ENCODE results near the gene C6orf52.
A peak's percentile ranks its signal among the peaks of the same experiment; 100 is the strongest.

The C6orf52 gene

DNA sequence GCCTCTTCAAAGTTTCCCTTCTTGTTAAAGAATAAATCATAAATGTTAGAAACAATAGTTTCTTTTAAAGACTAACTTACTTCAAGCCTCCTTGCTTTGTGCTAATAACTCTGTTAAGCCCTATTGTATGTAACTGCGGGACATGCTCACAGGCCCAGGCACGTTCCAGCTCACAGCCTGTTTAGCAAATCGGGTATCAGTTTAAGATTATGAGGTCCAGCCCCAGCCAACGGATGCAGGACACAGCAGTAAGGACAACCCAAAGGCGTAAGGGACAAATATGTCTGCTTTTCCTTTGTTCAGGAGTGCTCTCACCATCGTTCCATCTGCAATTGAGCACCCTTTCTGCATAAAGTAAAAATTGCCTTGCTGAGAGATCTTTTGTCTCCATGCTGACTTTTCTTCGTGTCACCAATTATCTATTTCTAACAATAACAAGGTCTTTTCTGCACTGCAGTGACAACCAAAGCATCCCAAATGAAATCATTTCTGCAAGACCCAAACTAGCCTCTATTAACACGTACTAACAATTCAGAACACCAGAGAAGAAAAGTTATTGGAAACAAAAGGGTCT, 1.4 kb downstream of the C6orf52 start:
- Histone ChIP-seq H3K4me3 (ENCODE audit: low read depth in 1 of 2, low read length in 1 of 2) (peak overlapping the region in 1 of 2 experiments; percentile 86), H3K4me1 (ENCODE audit: control insufficient read depth in 1 of 2, insufficient read depth in 1 of 2, low read depth in 1 of 2, low read length in 1 of 2) (peaks cover 31 to 33% of the 10 kb centered on the region in 2 experiments), H3K9me3 (no peaks in the 10 kb centered on the region), H3K27me3 (no peaks in the 10 kb centered on the region), H3K36me3 (no peaks in the 10 kb centered on the region), H3K27ac (no peak overlapping the region)
- TF ChIP-seq, protein P1, sequence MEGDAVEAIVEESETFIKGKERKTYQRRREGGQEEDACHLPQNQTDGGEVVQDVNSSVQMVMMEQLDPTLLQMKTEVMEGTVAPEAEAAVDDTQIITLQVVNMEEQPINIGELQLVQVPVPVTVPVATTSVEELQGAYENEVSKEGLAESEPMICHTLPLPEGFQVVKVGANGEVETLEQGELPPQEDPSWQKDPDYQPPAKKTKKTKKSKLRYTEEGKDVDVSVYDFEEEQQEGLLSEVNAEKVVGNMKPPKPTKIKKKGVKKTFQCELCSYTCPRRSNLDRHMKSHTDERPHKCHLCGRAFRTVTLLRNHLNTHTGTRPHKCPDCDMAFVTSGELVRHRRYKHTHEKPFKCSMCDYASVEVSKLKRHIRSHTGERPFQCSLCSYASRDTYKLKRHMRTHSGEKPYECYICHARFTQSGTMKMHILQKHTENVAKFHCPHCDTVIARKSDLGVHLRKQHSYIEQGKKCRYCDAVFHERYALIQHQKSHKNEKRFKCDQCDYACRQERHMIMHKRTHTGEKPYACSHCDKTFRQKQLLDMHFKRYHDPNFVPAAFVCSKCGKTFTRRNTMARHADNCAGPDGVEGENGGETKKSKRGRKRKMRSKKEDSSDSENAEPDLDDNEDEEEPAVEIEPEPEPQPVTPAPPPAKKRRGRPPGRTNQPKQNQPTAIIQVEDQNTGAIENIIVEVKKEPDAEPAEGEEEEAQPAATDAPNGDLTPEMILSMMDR (IDR thresholded peaks at IDR 0.05): no peak

DNA sequence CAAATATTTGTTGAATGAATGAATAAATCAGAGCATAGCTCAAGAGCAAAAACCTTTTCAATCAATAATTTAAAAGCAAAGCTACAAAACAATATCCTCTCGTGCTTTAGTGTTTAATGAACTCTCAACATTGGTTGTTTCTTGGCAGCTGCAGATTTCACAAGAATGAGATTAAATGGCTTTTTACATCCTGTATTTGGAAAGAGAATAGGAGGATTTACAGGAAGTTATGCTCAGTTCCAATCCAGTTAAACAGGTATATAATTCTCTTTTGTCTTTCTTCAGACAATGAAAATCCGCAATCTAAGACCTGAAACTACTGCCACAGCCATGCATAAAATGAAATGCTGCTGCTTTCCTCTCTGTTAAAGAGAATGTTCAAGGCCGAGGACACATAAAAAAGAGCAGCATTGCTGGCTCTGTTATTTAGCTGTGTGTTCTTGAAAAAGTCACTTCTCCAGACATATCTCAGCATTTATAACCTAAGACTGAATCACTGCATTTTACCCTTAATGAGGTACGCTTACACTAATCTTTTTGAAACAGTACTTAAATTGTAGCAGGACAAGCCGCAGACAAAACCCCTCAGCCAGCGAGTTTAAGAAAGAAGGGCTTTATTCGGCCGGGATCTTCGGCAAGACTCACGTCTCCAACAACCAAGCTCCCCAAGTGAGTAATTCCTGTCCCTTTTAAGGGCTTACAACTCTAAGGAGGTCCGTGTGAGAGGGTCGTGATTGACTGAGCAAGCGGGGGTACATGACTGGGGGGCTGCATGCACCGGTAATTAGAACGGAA, 3.6 kb downstream of the C6orf52 start:
- Histone ChIP-seq H3K36me3 (no peaks in the 10 kb centered on the region), H3K4me3 (ENCODE audit: low read depth in 1 of 2, low read length in 1 of 2) (no peak overlapping the region), H3K27ac (no peak overlapping the region), H3K9me3 (no peaks in the 10 kb centered on the region), H3K4me1 (ENCODE audit: control insufficient read depth in 1 of 2, insufficient read depth in 1 of 2, low read depth in 1 of 2, low read length in 1 of 2) (peaks cover 31 to 33% of the 10 kb centered on the region in 2 experiments), H3K27me3 (no peaks in the 10 kb centered on the region)
- TF ChIP-seq, protein P1 (IDR thresholded peaks at IDR 0.05): no peak

DNA sequence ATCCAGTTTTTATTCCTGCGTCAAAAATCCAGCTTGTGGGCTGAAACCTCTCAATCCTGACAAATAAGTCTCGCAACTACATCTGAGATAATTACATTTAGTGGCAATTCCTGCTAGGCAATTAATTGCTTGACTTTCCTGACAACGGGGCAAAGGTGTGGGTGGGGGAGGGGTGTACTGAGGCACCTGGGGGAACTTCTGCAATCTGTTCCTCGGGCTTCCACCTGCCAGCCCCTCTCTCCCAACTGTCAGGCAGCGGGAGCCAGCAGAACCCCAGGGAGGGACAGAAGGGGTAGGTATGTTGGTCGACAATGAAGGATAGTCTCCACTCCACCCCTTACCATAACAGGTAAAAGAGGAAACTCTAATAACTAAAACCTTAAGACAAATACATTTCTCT, 6.8 kb downstream of the C6orf52 start:
- Histone ChIP-seq H3K4me1 (ENCODE audit: control insufficient read depth in 1 of 2, insufficient read depth in 1 of 2, low read depth in 1 of 2, low read length in 1 of 2) (peaks cover 14 to 15% of the 10 kb centered on the region in 2 experiments), H3K27me3 (no peaks in the 10 kb centered on the region), H3K27ac (no peak overlapping the region), H3K4me3 (ENCODE audit: low read depth in 1 of 2, low read length in 1 of 2) (no peak overlapping the region), H3K9me3 (no peaks in the 10 kb centered on the region), H3K36me3 (no peaks in the 10 kb centered on the region)
- TF ChIP-seq, protein P1 (IDR thresholded peaks at IDR 0.05): no peak

DNA sequence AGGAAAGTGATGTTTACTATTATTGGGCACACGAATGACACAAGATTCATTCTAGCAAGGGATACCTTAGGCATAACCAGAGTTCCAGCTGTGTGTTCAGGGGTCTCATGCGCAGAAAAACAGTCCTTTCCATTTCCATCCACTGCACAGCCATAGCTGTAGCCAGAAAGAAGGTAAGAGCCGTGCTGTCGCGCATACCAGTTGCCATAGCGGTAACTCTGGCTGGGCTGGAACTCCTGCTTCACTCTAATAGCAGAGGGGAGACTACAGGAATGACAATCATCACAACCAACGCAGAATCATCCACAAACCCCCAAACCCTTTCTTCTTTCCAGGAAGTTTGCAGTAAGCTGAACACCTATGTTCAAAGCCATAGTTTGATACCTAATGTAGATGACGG, 7.5 kb downstream of the C6orf52 start:
- Histone ChIP-seq H3K9me3 (no peaks in the 10 kb centered on the region), H3K36me3 (no peaks in the 10 kb centered on the region), H3K4me1 (ENCODE audit: control insufficient read depth in 1 of 2, insufficient read depth in 1 of 2, low read depth in 1 of 2, low read length in 1 of 2) (peaks cover 14 to 15% of the 10 kb centered on the region in 2 experiments), H3K27ac (no peak overlapping the region), H3K4me3 (ENCODE audit: low read depth in 1 of 2, low read length in 1 of 2) (no peak overlapping the region), H3K27me3 (no peaks in the 10 kb centered on the region)
- TF ChIP-seq, protein P1 (IDR thresholded peaks at IDR 0.05): no peak

DNA sequence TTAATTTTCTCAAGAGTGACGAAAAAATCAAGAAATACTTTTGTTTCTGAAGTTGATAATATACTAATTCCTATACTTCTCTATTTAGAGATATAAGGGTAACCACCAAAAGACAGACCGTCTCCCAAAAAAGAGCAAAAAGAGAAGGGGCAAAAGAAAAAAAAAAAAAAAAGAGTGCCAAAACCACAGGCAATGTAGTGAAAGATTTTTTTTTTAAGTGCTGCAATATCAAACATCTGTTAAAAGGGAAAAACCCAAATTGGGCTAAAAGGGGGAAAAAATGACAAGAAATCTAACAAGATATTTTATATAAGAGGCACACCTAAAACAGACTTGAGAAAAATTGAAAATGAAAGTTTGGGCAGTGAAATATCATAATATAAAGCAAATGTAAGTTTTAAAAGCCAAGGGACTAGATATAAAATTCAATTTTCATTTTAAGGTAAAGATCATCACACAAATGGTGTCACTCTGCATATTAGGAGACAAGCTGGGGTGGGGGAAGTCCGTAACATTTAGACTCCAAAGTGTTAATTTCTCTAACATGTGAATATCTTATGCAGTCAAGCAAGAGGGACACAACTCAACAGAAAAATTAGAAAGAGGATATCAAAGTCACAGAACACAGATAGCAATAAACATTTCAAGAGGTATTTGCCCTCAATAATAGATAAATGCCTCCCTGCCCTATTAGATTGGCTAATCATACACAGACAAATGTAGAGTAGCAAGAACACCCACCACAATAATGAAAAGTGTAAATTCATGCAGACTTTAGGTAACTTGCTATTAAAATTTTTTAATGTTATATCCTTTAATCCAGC, 9.1 kb downstream of the C6orf52 start:
- Histone ChIP-seq H3K27ac (no peak overlapping the region), H3K4me3 (ENCODE audit: low read depth in 1 of 2, low read length in 1 of 2) (no peak overlapping the region), H3K4me1 (ENCODE audit: control insufficient read depth in 1 of 2, insufficient read depth in 1 of 2, low read depth in 1 of 2, low read length in 1 of 2) (peaks cover 5 to 6% of the 10 kb centered on the region in 2 experiments), H3K36me3 (no peaks in the 10 kb centered on the region), H3K9me3 (no peaks in the 10 kb centered on the region), H3K27me3 (no peaks in the 10 kb centered on the region)
- TF ChIP-seq, protein P1 (IDR thresholded peaks at IDR 0.05): no peak
